GM12878 (cell line): ENCODE data around the gene NEK3. TPM values are rescaled to one million over a fixed set of nuclear protein-coding genes. Genes with fewer than 3 reads are reported as not detected.
"Not testable (repeated sequence)": the region's sequence is repeated elsewhere in the genome, so short reads cannot be mapped to it uniquely, and the experiment has no call there.

Source experiments
- ATAC-seq: fragments of 200-7000 bp; cut with Tn5 transposase; 3 replicates; pipeline ENCODE4 v1.9.1; 2020; ENCODE audit warnings: mild to moderate bottlenecking, moderate library complexity
- BruUV-seq: library from RNA; stranded (reverse); fragments of 400-500 nt; replicated peaks from 2 replicates; lab custom pipeline; 2021; lab: Mats Ljungman, UMichigan
- CTCF ChIA-PET: fragments of 300-600 bp; sonication (Branson Sonifier 250); formaldehyde crosslinking; extraction: SDS; loops from one replicate; lab custom pipeline; 2021; ENCODE audit warnings: inconsistent platforms; lab: Yijun Ruan, JAX
- POLR2A ChIA-PET: fragments of 350-600 bp; formaldehyde crosslinking; extraction: SDS; loops from one replicate; lab custom pipeline; 2021; ENCODE audit warnings: inconsistent platforms; lab: Charles Lee
- RAD21 ChIA-PET: fragments of 300-600 bp; sonication (Branson Sonifier 250); formaldehyde crosslinking; loops from one replicate; lab custom pipeline; 2023; ENCODE audit warnings: antibody characterized with exemption; ENCODE audit not compliant: unreplicated experiment; lab: Charles Lee
- SMC1A ChIA-PET: fragments of 300-600 bp; sonication (Branson Sonifier 250); formaldehyde crosslinking; loops from one replicate; lab custom pipeline; 2023; ENCODE audit not compliant: unreplicated experiment, uncharacterized antibody; lab: Charles Lee
- DNase-seq: peaks from one replicate; pipeline ENCODE4 v3.0.0-alpha.2; 2011; ENCODE audit warnings: low read depth, low spot score
- FAIRE-seq: peaks from 3 replicates; lab custom pipeline; 2011; peaks lifted over from hg19 to GRCh38; lab: Jason Lieb, UNC
- H2AFZ ChIP-seq: 2 replicates; pipeline ENCODE4 v1.6.0; 2011; ENCODE audit warnings: low read depth, low read length, control low read depth; ENCODE audit not compliant: control insufficient read depth
- H3K27ac ChIP-seq: 2 replicates; pipeline ENCODE4 v1.5.1; 2011; ENCODE audit warnings: control low read depth; ENCODE audit not compliant: control insufficient read depth, insufficient read depth
- H3K27me3 ChIP-seq, 2 experiments: replicated peaks in 1 of 2; 2 replicates each; pipeline versions ENCODE4 v1.6.0 to v1.6.1; 2011; ENCODE audit warnings: low read length in 1 of 2; ENCODE audit not compliant: control insufficient read depth in 2 of 2, insufficient read depth in 2 of 2
- H3K36me3 ChIP-seq, 2 experiments: 2 replicates each; pipeline ENCODE4 v1.5.1; 2011; ENCODE audit warnings: low read length in 1 of 2; ENCODE audit not compliant: control insufficient read depth in 2 of 2, insufficient read depth in 2 of 2
- H3K4me1 ChIP-seq: 2 replicates; pipeline ENCODE4 v1.6.1; 2011; ENCODE audit warnings: mild to moderate bottlenecking, low read length, moderate library complexity, mixed read lengths; ENCODE audit not compliant: control insufficient read depth, insufficient read depth
- H3K4me2 ChIP-seq: 2 replicates; pipeline ENCODE4 v1.6.0; 2011; ENCODE audit warnings: control low read depth; ENCODE audit not compliant: control insufficient read depth, insufficient read depth
- H3K4me3 ChIP-seq: fragments of 200-600 bp; sonication (generic); 2 replicates; pipeline ENCODE4 v1.5.1; 2016
- H3K79me2 ChIP-seq: 2 replicates; pipeline ENCODE4 v1.6.0; 2011; ENCODE audit warnings: low read length; ENCODE audit not compliant: control insufficient read depth, insufficient read depth
- H3K9ac ChIP-seq: 2 replicates; pipeline ENCODE4 v1.8.0; 2011; ENCODE audit warnings: low read length, control low read depth, mixed read lengths; ENCODE audit not compliant: control insufficient read depth, insufficient read depth
- H3K9me3 ChIP-seq: replicated peaks from 3 replicates; pipeline ENCODE4 v1.5.1; 2011; ENCODE audit warnings: mild to moderate bottlenecking, low read length; ENCODE audit not compliant: control insufficient read depth, insufficient read depth
- H4K20me1 ChIP-seq: 2 replicates; pipeline ENCODE4 v1.6.0; 2011; ENCODE audit not compliant: control insufficient read depth, insufficient read depth
- CTCF ChIP-seq, 3 experiments: IDR thresholded peaks in 2 of 3; conservative IDR thresholded peaks in 1 of 3; 2 replicates each; pipeline ENCODE4 v1.5.1; 2011; ENCODE audit warnings: low read depth in 3 of 3, low read length in 3 of 3, mild to moderate bottlenecking in 3 of 3, control low read depth in 2 of 3, moderate library complexity in 2 of 3, inconsistent platforms in 1 of 3, mixed read lengths in 1 of 3; ENCODE audit not compliant: control insufficient read depth in 2 of 3, insufficient read depth in 1 of 3; ENCODE audit errors: extremely low read depth in 1 of 3
- RAD21 ChIP-seq: IDR thresholded peaks from 2 replicates; pipeline ENCODE4 v1.6.1; 2011; ENCODE audit warnings: mild to moderate bottlenecking, low read depth, low read length, moderate library complexity; ENCODE audit not compliant: insufficient read depth
- SMC3 ChIP-seq: IDR thresholded peaks from 2 replicates; pipeline ENCODE4 v1.6.1; 2011; ENCODE audit warnings: low read length, improper control_type of control experiment, borderline replicate concordance
- WGBS: methylation state at CpG from one replicate; pipeline ENCODE4 v1.1.6; 2016; ENCODE audit warnings: low lambda C conversion rate; ENCODE audit not compliant: insufficient replicate concordance, insufficient coverage; ENCODE audit errors: missing lambda C conversion rate; 5-methylcytosine and 5-hydroxymethylcytosine counted together
- in situ Hi-C: fragments of 300-500 bp; cut with MboI; formaldehyde crosslinking; loops from 9 replicates; pipeline ENCODE4 v1.14.3; 2018; ENCODE audit warnings: mixed read lengths
- intact Hi-C: fragments of 100-400 bp; cut with micrococcal nuclease; formaldehyde crosslinking; loops from one replicate; pipeline ENCODE4 v1.14.2; 2022; ENCODE audit not compliant: unreplicated experiment
- polyA plus RNA-seq, 11 experiments: library from polyadenylated mRNA; depleted of rRNA in 4 of 11; unstranded in 6 of 11; stranded (reverse) in 5 of 11; fragments of >200 nt; fragmentation: Nextera tagmentation in 4 of 11; fragmentation: Illumina TruSeq in 1 of 11; extraction: Ambion mirVana in 4 of 11; extraction: Trizol in 1 of 11; gene quantifications; 1 replicate in 1 of 11; 2 replicates in 10 of 11; pipeline versions ENCODE4 v1.2.1 to v1.2.3, GENCODE V29; 2011 to 2016; ENCODE audit warnings: inconsistent platforms in 2 of 11, missing spikeins in 2 of 11, low read depth in 1 of 11
- total RNA-seq, 4 experiments: library from RNA; depleted of rRNA in 3 of 4; stranded (reverse); fragments of >200 nt in 3 of 4; fragmentation: Illumina TruSeq in 1 of 4; extraction: Trizol in 1 of 4; gene quantifications; 2 replicates each; pipeline versions ENCODE4 v1.2.1 to v1.2.3, GENCODE V29; 2013 to 2021

Gene NEK3
- total and polyA plus RNA-seq, 10 of the 15 experiments (the other 5 are each of a cell fraction or from before 2014, with no cell fraction given): 2.9 to 9.3 (median 5.9) TPM

- ChIA-PET CTCF (interaction anchor here (1.0 to 2.5 kb wide), 4 partner anchors 74 to 386 kb away, joined by 3 to 11 read pairs (median 6); no protein-coding TSS in a partner anchor), SMC1A (interaction anchor here (0.7 to 1.1 kb wide), 2 partner anchors 306 to 386 kb away, joined by 4 to 6 read pairs; no protein-coding TSS in a partner anchor), RAD21 (interaction anchor here (0.7 to 0.8 kb wide), 2 partner anchors 66 to 306 kb away, joined by 3 to 4 read pairs; no protein-coding TSS in a partner anchor)
- 38% methylated on average over 12 of the region's 12 CpGs for WGBS
- H3K27me3 ChIP-seq, POLR2A ChIA-PET, H3K79me2 ChIP-seq, H3K9ac ChIP-seq, H4K20me1 ChIP-seq, FAIRE-seq, H3K4me2 ChIP-seq, H3K4me1 ChIP-seq, DNase-seq, H3K36me3 ChIP-seq, H3K27ac ChIP-seq, BruUV-seq, H3K4me3 ChIP-seq, in situ Hi-C loops, H2AFZ ChIP-seq, H3K9me3 ChIP-seq: not testable (repeated sequence)
- TF ChIP-seq RAD21 (peak; percentile 70), CTCF (IDR thresholded peaks at IDR 0.05 in 2 of 3, conservative IDR thresholded peaks at IDR 0.05 in 1 of 3; ENCODE audit: control insufficient read depth in 2 of 3, extremely low read depth in 1 of 3, insufficient read depth in 1 of 3, low read depth in 3 of 3, low read length in 3 of 3) (peak; percentile 27 to 54 (median 32); a peak in 4 of 6 replicates), SMC3 (peak; percentile 36; the same call in 1 of the 2 replicates)
- intact Hi-C loops: loop anchor here (1.0 kb wide), 1 partner anchor 305 kb away; no protein-coding TSS in a partner anchor
- peak; percentile 82 for ATAC-seq
These were observed 42.2 kb upstream of the NEK3 start for GRCh38 chr13:52201439-52202193.
